GM18511 (cell line): Measurements from ENCODE around the gene NAALADL2.
"Not testable (repeated sequence)": the region's sequence is repeated elsewhere in the genome, so short reads cannot be mapped to it uniquely, and the experiment has no call there.

Experiments used
- ATAC-seq: cut with Tn5 transposase; IDR thresholded peaks from one replicate; pipeline ENCODE4 v1.9.1; 2021; ENCODE audit warnings: mild to moderate bottlenecking, moderate library complexity; ENCODE audit not compliant: unreplicated experiment

NAALADL2 gene

DNA sequence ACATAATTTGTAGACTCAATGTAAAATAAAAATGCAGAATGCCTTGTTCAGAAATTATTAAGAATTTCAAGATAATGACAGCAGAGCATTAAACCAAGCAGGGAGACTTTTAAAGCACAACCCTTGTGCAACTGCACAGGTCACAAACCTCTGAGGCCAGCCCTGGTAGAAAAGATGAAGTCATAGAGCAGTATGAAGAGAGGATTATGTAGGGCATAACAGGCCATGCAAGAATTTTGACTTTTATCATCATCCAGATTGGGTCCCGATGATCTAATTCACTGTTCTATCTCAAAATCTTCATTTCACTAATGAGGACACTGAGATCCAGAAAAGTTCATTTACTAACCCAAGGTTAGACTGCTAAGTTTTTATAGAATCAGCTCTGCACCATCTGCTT is 388.5 kb downstream of the NAALADL2 start:
- ATAC-seq, result no peak

DNA sequence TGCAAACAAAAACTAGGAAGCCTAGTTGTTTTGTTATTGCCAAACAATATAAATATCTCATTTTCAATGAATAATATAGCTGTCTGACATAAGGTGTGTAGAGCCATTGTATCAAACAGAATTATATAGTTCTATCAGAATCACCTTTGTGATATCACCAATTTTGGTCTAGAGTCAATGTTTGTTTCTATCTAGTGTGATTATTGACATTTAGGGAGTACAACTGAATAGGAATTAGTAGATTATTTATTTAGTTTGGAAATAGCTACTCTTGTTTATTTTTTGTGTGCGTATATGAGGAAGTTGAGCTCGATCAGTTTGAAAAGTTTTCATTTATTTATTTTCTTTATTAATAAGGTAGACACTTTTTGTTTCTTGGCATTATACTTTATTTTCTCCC is 389.7 kb downstream of the NAALADL2 start:
- no peak for ATAC-seq

GRCh38 chr3:175255698-175256097 is 396.6 kb downstream of the NAALADL2 start:
- ATAC-seq, result no peak

GRCh38 chr3:175257123-175257522 is 398.0 kb downstream of the NAALADL2 start:
- no peak for ATAC-seq

DNA sequence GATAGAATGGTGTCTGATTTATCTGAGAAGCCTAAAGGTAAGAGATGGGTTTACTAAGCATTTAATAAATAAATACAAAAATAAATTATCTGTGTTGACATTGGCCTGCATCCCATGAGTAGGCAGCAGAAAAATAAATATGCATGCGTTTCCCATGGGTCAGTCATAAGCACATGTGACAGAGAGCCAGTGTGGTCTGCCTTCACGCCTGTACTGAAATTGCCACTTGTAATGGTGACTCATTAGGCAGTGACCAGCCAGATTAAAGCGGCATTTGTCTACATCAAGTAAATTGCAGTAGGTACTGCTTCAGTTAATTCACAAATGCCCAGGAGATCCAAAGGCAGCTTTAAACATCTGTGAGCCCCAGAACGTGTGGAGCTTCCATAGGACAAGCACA is 399.6 kb downstream of the NAALADL2 start:
- no peak for ATAC-seq

DNA sequence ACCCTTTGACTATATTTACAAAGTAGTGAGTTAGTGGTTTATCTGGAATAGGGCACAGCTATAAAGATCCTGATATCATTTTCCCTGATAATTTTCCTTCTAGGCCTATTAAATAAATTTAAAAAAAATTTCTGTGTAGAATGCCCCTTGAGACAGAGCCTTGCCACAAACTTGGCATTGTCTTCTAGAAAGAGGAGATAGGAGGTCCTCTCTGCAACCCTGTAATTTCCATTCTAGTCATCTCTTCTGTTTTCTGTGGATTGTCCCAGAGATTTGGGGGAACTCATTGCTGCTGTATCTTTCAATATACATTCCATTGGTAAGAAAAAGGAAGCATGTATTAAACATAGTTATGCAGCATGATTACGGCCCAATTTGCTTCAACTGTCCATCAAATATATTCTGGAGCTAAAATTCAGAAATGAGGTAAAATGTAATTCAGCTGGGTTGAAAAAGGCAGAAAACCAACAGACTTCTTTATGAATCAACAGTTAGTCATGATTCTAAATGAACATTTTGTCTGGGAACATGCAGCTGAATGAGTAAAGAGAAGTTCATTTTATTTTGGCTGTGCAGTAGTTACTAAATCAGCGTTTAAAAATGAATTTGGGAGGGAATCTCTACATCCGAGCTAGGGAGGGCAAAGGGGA is 401.1 kb downstream of the NAALADL2 start:
- no peak for ATAC-seq

- no peak for ATAC-seq
Observed at GRCh38 chr3:175266478-175266877, 407.3 kb downstream of the NAALADL2 start.

DNA sequence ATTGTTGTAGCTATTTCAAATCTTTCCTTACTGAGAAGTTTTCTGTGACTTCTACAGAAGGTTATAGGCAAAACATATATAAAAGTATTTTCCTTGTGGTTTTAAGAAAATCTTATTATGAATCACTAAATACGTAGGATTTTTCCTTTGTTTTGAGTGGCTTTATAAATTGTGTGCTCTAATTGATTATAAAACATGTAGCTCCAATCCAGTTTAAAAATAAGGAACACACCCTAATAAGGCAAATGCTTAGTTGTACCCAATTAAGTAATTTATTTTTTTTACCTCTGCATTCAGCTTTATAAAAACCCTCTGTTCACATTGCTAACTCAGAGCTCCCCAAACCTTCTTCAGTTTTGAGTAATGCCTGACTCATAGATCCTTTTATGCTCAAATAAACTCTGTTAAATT is 408.0 kb downstream of the NAALADL2 start:
- no peak for ATAC-seq

DNA sequence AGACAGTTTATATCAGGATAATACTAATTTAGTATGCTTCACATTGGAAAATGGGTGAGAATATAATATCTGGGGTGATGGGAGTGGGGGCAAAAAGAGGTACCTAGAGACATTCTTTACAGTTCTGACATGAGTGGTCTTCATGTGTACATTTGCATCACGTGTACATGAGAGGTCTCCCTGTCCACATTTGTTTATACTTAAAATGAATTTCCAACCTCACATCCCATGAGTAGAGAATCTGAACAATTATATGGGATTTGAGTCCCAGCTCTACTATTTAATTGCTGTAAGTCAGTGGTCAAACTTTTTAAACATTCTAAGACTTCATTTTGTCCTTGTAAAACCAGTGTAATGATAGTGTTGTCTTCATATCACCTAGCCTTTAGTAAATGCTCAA is 408.4 kb downstream of the NAALADL2 start:
- ATAC-seq, result no peak

DNA sequence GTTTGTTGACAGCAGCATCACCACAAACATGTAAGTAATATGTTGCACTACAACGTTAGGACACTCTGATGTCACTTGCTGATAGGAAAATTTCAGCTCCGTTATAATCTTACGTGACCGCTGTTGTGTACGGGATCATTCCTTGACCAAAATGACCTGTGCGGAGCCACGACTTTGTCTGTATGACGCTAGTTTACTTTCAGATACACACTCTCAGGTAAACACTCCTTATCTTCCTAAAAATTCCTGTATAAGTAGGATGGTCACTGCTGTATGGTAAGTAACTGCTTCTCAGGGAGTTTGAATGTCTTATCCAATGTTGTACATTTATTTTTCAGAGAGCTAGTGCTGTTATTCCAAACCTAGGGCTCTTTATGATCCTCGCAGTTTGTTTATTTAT is 410.3 kb downstream of the NAALADL2 start:
- no peak for ATAC-seq

DNA sequence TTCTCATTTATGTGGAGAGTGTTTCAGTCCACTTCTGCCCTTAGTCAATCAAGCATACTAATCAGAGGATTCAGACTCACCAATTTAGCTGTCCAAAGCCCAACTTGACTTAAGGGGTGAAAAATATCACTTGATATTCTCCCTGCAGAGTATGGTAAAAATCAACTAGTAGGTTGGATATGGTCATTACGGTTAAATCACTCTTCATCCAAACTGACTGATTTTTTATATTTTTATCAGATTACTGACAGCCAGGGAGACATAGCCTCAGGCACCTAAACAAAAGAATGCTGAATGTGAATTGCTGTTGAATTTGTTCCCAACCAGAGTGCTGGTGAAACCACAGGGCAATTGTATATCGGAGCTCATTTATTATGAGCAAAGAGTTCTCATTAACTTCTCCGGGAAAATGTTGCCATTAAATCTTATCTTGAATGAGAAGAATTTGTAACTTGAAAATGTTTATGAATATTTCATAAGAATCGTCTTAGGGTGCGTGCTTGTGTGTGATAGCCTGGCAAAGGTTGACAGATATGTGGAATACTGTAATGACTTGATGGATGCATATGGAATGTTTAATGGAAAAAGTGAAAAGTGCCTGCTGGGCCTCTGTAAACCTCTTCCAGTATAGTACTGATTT is 411.2 kb downstream of the NAALADL2 start:
- no peak for ATAC-seq

DNA sequence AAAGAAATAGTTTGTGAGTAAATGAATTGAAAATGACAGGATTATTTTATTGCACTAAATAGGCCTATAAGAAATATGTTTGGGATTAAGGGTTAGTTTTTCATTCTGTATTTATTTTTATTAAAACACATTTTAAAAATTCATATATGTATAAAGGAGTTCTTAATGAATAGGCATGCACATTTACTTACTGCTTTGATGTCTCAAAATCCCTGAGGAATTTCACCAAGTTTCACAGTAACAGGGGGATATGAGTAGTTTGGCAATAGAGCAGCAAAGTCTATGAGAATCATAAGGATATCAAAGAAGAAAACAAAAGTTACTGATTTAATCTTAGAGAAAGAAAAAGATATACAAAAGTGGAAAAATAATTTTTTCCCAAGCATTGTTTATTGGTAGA is 411.7 kb downstream of the NAALADL2 start:
- no peak for ATAC-seq

GRCh38 chr3:175271465-175271864 is 412.3 kb downstream of the NAALADL2 start:
- ATAC-seq, result not testable (repeated sequence)

DNA sequence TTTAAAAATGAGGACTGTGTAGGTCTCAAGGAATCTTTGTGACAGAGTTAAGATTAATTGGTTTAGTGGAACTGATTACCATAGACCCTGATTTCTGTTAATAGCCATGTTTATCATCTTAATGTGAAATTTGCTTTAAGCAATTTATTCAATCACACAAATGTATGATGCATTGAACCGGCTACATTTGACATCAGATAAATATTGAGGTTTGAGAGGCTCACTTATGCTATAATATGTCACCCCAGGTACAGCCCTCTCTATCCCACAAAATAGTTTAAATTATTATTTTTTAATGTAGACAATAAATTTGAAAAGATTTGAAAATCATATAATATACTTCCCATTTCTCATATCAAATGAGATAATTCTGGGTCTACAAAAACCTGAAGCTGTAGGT is 413.3 kb downstream of the NAALADL2 start:
- no peak for ATAC-seq

GRCh38 chr3:175273573-175273972 is 414.4 kb downstream of the NAALADL2 start:
- ATAC-seq, result no peak

- peak; percentile 71 for ATAC-seq
Observed at GRCh38 chr3:175274056-175274455, 414.9 kb downstream of the NAALADL2 start.

GRCh38 chr3:175274474-175275218 is 415.5 kb downstream of the NAALADL2 start:
- ATAC-seq, result peak; percentile 60

DNA sequence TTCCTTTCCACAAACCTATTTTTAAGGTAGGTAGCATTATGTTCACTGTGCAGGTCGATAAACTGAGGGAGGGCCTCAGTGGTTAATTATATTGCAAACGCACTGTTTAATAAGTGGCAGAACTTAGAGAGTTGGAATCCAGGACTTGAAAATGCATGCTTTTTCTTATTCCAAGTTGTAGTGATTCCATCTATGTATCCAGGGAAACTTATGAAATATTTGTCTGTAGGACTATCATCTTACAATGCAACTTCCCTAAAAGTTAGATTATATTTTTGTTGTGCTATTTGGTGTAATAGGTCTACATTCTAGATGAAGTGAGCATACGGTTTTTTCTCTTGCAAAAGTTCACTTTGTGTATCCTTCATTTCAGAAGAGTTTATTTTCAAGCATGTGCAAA is 419.5 kb downstream of the NAALADL2 start:
- no peak for ATAC-seq

DNA sequence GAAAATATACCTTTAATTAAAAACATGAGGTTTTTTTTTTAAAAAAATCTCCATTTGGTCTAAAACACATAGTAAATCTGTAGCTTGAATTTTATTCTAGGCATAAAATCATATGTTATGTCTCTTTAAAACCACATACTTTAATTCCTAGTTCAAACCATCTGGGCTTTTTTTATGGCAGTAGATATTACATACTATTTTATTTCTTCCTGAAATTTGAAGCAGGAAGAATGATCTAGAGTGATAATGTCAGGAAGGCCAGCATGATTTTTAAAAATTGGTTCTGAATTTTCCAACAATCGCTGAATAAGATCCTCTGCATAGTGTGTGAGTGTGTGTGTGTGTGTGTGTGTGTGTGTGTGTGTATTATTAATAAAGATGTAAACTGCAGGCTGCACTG is 420.3 kb downstream of the NAALADL2 start:
- no peak for ATAC-seq

DNA sequence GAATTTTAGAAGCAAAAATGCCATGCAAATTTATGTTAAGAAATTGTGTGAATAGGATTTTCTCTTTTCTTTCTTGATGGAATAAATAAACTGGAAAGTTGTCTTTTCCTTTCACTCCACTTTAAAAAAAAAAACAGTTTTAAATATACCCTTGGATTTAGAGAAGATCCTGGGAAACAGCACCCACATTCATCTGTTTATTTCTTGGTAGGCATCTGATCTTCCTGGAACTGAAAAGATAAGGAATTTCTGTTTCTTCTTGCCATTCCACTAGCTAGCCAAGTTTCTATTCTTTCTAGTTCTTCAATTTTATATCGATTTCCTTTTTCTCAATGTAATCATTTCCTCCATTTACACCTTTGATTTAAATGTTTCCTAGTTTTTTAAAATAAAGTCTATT is 420.8 kb downstream of the NAALADL2 start:
- ATAC-seq, result no peak

GRCh38 chr3:175287361-175287963 is 428.3 kb downstream of the NAALADL2 start:
- ATAC-seq, result peak; percentile 94

DNA sequence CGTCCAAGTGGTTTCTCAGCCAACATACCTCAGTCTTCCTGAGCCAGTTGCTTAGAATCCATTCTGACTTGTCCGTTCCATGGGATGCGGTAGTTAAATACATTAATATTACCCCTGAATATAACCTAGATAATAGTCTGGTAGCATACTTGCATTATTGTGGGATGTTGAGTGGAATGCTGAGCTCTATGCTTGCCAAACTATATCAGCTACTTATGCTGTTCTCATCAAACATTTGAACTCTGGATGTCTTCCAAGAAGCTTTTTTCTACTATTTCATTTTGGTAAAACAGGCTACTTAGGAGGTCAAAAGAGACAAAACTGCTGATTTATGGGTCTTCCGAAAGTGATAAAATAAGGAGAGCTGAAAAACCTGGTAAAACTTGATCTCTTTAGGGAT is 429.5 kb downstream of the NAALADL2 start:
- ATAC-seq, result no peak
